ENCODE data around the gene E4F1.

Gene E4F1

DNA sequence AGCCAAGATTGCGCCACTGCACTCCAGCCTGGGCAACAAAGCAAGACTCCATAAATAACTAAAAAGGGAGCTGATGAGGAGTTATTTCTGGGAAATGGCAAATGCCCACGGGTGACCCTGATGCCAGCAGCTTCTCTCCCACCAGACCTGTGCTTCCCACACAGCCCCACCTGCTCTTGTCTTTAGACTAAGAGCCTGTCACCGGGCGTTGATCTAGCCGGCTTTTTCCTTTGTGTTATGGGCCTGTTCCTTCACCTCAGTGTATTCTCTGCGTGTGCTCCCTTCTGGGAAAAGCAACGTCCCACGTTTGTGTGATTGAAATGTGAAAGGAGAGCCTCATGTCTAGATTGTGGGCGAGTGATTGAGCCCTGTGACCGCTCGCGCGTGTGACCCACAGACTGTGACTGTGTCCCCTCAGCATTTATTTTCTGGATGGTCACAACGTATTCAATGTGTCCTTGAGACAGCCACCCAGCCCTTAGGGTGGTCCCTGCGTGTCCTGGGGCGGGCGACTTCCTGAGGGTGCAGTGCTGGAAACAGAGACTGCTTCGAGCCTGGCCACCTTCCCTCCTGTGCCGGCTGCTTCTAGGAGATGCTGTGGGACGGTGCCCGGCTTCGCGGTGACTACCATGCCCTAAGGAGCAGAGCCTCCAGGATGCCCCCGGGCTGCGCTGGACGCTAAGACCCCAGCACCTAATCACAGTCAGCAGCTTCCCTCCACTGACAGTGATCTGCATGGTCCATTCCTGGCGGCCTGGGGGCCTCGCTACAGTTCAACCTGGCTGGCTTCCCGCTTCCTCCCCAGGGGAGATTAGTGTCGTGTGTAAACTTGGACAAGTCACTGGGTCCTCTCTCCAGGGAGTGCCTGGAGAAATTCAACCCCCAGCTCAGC lies 52.3 kb downstream of the E4F1 start:
- no peak for DNase-seq (ENCODE audit: low spot score)

DNA sequence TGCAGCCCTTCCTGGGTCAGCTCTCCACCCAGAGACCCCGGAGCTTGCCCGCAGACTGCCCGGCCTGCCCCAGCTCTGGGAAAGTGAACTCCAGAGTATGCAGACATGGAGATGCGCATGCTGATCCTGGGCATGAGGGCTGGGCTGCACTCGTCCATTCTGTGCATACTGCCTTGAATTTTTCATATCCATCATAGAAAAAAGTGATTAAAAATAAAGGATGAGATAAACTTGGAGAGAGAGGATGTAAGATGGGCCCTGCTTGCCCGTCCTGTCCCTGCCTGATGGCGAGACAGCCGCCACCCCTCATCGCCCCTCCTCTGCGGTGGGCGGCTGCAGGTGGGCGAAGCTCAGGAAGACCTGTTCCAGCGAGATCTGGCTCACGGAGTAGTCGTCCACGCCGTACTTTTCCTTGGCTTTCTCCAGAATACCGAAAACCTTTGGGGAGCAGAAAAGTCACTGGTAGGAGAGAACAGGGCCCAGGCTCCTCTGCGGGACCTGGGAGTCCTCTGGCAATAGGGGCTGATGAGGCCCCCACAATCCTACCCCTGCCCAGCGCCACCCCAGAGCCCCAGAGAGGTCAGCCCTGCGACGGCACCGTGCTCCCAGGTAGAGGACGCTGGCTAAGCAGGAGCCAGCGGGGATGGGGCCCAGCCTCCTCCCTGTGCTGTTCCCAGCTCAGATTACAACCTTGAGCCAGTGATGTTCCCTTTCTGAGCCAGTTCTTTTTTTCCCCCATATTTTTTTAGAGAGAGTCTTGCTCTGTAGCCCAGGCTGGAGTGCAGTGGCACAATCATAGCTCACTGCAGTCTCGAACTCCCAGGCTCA lies 53.2 kb downstream of the E4F1 start:
- no peak for DNase-seq (ENCODE audit: low spot score)

DNA sequence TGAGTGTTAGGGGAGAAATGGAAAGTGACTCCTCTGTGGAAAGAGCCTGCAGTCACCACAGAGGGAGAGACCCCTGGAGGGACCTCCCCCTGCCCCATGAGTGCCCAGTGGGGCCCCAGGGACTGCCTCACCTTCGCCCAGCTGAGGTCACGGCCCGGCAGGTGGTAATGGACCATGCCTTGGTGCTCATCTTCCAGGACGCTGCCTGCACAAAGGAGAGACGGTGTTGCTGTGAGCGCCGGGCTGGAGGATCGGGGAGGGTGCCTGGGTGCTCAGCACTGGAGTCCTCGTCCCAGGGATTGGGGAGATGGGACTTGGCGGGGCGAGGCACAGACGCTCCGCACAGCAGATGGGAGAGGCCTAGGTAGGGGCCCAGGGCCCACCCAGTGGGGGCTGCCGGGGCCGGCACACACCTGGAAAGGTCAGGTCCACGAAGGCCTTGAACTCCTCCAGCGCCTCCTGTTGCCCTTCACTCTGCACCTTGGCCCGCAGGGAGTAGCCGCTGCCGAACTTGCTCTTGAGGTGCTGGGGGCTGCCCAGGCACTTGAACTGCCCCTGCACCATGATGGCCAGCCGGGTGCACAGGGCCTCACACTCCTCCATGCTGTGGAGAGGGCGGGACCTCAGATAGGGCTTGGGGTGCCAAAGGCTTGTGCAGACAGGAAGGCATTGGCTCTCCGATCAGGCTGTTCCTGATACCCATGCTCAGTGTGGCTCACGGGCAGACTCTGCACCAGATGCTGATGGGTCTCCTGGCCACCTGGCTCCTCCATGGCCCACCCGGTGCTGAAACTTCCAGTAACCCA lies 54.3 kb downstream of the E4F1 start:
- DNase-seq (ENCODE audit: low spot score) = no peak

DNA sequence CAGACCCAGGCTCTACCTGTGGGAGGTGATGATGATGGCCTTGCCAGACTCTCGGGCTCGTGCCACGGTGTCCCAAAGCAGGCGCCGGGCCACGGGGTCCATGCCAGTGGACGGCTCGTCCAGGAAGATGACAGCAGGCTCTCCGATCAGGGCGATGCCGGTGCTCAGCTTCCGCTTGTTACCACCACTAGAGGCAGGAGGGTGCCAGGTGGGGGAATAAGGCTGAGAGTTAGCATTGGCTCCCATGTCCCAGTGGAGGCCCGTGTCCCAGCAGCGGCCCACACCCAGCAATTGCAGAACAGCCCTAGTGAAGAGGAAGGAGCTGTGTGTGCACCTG lies 54.8 kb downstream of the E4F1 start:
- DNase-seq (ENCODE audit: low spot score) = no peak

GRCh38 chr16:2278956-2279800 lies 55.8 kb downstream of the E4F1 start:
- no peak for DNase-seq (ENCODE audit: low spot score)

DNA sequence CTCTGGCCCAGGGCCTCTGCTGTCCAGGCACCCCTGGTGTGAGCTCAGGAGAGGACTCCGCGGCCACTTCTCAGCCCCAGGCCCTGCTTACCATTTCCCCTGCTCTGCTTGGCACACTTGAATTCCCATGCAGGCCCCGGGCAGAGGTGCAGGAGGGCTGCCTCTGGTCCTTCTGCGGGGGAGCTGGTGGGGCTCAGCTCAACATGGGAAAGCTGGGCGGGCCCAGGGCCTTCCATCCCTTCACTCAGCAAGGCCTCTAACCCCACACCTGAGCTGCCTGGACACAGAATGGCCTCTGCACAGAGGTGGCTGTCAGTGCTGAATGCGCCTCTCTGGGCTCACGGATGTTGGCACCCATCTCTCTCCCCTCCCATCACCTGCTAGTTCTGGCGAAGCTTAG lies 57.1 kb downstream of the E4F1 start:
- DNase-seq (ENCODE audit: low spot score) = no peak

- DNase-seq (ENCODE audit: low spot score) = no peak
These were observed 57.7 kb downstream of the E4F1 start for GRCh38 chr16:2280981-2281542.

DNA sequence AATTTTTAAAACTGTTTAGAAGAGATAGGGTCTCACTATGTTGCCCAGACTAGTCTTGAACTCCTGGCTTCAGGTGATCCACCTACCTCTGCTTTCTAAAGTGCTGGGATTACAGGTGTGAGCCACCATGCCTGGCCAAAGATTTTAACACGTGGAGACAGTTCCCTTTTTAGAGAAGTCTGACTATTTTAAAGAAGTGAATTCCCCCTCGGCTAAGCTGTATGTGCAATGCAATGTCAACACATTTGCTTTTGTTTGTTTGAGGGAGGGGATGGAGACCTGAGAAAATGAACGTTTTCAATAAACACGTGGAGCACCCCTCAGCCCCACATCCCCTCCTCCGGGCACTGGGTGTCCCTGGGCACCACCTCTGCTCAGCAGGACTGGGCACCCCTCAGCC lies 58.9 kb downstream of the E4F1 start:
- no peak for DNase-seq (ENCODE audit: low spot score)

GRCh38 chr16:2282866-2283555 lies 59.6 kb downstream of the E4F1 start:
- no peak for DNase-seq (ENCODE audit: low spot score)

- DNase-seq (ENCODE audit: low spot score) = no peak
These were observed 60.8 kb downstream of the E4F1 start for GRCh38 chr16:2284001-2284770.

DNA sequence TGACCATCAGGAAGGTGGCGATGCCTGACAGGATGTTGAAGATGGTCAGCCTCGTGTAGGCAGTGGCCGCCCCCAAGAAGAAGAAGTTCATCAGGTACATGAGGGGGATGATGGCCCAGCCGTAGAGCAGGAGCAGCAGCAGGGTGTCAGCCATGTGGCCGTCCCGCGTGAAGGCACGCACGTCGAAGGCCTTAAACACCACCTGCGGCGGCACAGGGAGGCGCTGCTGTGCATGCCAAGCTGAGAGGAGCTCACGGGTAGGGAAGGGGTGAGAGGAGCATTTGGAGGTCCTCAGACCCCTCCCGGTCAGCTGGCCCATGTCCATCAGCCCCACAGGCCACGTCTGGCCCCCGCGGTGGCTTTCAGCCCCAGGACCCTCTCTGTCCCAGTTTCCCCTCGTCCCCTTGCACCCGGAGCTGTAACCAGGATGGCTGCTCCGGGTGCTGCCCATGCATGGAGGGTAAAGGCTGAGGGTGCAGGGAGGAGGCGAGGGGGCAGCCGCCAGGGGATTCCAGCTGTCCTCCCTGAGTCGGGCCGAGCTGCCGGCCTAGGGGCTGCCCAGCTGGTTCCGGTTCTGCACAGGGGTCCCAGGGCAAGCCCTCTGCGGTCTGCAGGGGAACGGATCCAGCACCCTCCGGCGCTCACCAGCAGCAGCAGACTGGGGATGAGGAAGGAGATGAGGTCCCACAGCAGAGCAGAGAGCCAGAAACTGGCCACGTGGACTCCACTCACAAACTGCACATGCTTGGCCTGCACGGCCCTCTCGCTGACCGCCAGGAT lies 61.6 kb downstream of the E4F1 start:
- no peak for DNase-seq (ENCODE audit: low spot score)

Data from SW480 (cell line).